ENCODE measurements around the gene TBC1D22A.

Gene TBC1D22A

GRCh38 chr22:46747646-46748045 lies 14.8 kb upstream of the TBC1D22A start:
- no peak overlapping the region for H3K27ac ChIP-seq (ENCODE audit: poor library complexity, severe bottlenecking)
- DNase-seq (ENCODE audit: low spot score) (no peak), ATAC-seq (ENCODE audit: low read depth) (no peak)
- no peak overlapping the region for H3K4me3 ChIP-seq (ENCODE audit: severe bottlenecking)
- no peak for TF ChIP-seq CTCF (IDR thresholded peaks at IDR 0.05; ENCODE audit: poor library complexity, severe bottlenecking)
- H3K9me3 ChIP-seq (ENCODE audit: severe bottlenecking) = no peaks in the 10 kb centered on the region
- peaks cover 4% of the 10 kb centered on the region for H3K4me1 ChIP-seq (ENCODE audit: insufficient read depth, poor library complexity, severe bottlenecking)
- no peaks in the 10 kb centered on the region for H3K27me3 ChIP-seq (ENCODE audit: insufficient read depth, poor library complexity, severe bottlenecking)
- H3K36me3 ChIP-seq (ENCODE audit: low read depth) = no peaks in the 10 kb centered on the region

DNA sequence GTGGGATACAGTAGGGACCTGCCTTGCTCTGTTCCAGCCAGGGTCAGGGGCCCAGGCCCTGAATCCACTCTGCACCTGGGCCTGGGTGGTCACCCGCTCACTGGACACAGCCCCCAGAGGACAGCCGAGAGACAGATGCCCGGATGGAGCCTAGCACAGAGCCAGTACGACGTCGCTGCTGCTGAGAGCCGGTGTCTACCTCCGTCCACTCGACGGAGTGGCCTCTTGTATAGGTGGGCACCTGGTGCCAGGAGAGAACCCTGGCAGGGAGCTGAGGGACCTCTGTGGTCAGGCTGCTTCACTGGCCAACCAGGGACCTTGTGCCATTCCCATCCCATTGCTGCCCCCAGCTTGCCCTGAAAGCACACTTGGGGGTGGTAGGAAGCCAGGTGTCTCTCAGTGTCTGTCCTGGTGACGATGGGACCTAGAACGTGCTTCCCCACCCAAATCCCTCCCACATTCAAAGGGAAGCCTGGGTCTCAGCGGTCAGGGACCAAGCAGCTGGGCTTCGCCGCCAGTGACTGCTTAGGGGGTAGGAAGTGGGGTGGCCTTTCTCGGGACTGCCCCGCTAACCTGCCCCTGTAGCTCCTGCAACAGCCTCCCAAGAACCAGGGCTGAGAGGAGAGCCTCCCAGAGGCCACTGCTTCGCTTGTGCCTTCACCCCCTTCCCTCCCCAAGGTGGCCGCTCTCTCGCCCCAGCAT lies 14.1 kb upstream of the TBC1D22A start:
- Histone ChIP-seq H3K27me3 (ENCODE audit: insufficient read depth, poor library complexity, severe bottlenecking) (no peaks in the 10 kb centered on the region), H3K36me3 (ENCODE audit: low read depth) (no peaks in the 10 kb centered on the region), H3K27ac (ENCODE audit: poor library complexity, severe bottlenecking) (no peak overlapping the region), H3K9me3 (ENCODE audit: severe bottlenecking) (no peaks in the 10 kb centered on the region), H3K4me1 (ENCODE audit: insufficient read depth, poor library complexity, severe bottlenecking) (peaks cover under 1% of the 10 kb centered on the region), H3K4me3 (ENCODE audit: severe bottlenecking) (no peak overlapping the region)
- no peak for TF ChIP-seq CTCF (IDR thresholded peaks at IDR 0.05; ENCODE audit: poor library complexity, severe bottlenecking)
- DNase-seq (ENCODE audit: low spot score) = no peak
- ATAC-seq (ENCODE audit: low read depth) = no peak

DNA sequence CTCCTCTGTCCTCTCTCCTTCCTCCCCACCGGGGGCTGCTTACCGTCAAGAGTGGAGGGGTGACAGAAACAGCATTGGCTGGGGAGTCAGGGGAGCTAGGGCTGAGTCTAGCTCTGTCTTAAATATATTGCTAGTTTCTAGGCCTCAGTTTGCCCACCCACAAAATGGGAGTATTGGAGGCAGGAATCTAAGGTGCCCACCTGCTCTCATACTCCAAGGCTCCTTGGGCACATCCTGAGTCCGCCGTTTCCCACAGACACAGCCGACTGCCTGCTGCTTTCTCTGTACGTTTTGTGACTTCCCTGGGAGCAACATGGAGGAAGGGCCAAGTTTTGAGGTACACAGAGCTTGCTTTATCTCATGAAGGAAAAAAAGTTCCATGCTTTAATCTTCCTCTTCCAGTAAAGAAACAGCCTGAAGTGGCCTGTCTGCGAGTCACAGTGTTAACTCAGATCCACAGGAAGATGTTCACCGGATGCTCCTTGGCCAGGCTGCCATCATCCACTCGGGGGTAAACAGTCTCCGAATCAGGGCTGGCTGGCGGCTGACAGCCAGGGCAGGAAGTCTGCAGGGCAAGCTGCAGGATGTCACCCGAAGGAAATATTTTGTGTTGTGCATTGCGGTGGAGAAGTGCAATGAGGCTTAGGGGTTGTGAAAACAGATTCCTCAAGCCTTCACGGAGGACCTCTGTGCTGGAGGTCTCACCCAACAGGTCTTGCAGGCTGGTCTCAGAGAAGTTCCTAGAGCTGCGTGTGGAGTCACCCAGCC lies 13.4 kb upstream of the TBC1D22A start:
- TF ChIP-seq CTCF (IDR thresholded peaks at IDR 0.05; ENCODE audit: poor library complexity, severe bottlenecking) = no peak
- no peak for ATAC-seq (ENCODE audit: low read depth)

DNA sequence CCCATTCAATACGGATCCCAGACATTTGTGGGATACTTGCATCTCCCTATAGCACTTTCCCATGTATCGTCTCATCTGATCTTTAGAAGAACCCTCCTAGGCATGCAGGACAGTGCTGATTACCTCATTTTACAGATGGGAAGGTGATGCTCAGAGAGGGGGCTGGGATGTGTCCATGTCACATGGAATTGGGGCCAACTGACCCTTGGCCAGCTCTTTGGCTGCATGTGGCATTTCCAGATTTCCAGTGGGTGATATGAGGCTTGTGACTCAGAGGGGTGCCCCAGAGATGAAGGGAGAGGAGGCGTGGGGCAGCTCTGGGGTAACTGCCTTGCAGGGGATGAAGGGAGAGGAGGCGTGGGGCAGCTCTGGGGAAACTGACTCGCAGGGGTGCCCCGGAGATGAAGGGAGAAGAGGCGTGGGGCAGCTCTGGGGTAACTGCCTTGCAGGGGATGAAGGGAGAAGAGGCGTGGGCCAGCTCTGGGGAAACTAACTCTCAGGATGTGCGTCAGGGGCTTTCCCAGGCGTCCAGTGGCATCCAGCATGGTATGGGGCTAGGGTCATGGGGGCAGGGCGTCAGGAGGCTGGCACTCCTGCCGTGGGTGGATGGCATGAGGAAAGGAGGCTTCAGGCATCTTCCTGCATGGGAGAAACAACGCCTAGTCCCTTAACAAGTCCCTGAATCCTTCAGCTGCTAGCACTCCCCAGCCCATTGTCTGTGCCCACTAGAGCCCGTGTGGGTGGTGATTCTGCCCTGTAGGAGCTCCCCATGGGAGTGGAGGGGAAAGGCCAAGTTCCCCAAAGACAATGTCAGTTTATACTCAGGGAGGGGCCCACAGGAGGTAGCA lies 12.5 kb upstream of the TBC1D22A start:
- no peak overlapping the region for H3K27ac ChIP-seq (ENCODE audit: poor library complexity, severe bottlenecking)
- no peak for ATAC-seq (ENCODE audit: low read depth)

More for the DNA sequence above, 13.4 kb upstream of the TBC1D22A start:
- H3K4me3 ChIP-seq (ENCODE audit: severe bottlenecking) = no peak overlapping the region
- H3K27ac ChIP-seq (ENCODE audit: poor library complexity, severe bottlenecking) = no peak overlapping the region
- no peaks in the 10 kb centered on the region for H3K27me3 ChIP-seq (ENCODE audit: insufficient read depth, poor library complexity, severe bottlenecking)
- H3K4me1 ChIP-seq (ENCODE audit: insufficient read depth, poor library complexity, severe bottlenecking) = peaks cover 8% of the 10 kb centered on the region
- DNase-seq (ENCODE audit: low spot score) = no peak
- no peaks in the 10 kb centered on the region for H3K36me3 ChIP-seq (ENCODE audit: low read depth)
- no peaks in the 10 kb centered on the region for H3K9me3 ChIP-seq (ENCODE audit: severe bottlenecking)

More for the DNA sequence above, 12.5 kb upstream of the TBC1D22A start:
- Histone ChIP-seq H3K4me3 (ENCODE audit: severe bottlenecking) (no peak overlapping the region), H3K36me3 (ENCODE audit: low read depth) (no peaks in the 10 kb centered on the region), H3K27me3 (ENCODE audit: insufficient read depth, poor library complexity, severe bottlenecking) (no peaks in the 10 kb centered on the region), H3K9me3 (ENCODE audit: severe bottlenecking) (no peaks in the 10 kb centered on the region), H3K4me1 (ENCODE audit: insufficient read depth, poor library complexity, severe bottlenecking) (peaks cover 11% of the 10 kb centered on the region)
- DNase-seq (ENCODE audit: low spot score) = no peak
- no peak for TF ChIP-seq CTCF (IDR thresholded peaks at IDR 0.05; ENCODE audit: poor library complexity, severe bottlenecking)

All from RWPE2 (cell line).